H1 (cell line): Measurements from ENCODE around the gene NDST3. TPM values are rescaled to one million over a fixed set of nuclear protein-coding genes. Genes with fewer than 3 reads are reported as not detected.

ENCODE experiments used
- CTCF ChIA-PET: fragments of 300-600 bp; sonication (Branson Sonifier 250); formaldehyde crosslinking; loops from one replicate; lab custom pipeline; 2021; ENCODE audit not compliant: partially characterized antibody; lab: Charles Lee
- POLR2A ChIA-PET: fragments of 300-600 bp; sonication (Branson Sonifier 250); formaldehyde crosslinking; loops from one replicate; lab custom pipeline; 2021; ENCODE audit warnings: inconsistent platforms; ENCODE audit not compliant: partially characterized antibody; lab: Charles Lee
- DNase-seq, 2 experiments: peaks; one replicate each; pipeline versions ENCODE4 v3.0.0 to v3.0.0-alpha.2; 2010 to 2022; ENCODE audit warnings: low spot score in 2 of 2, low read depth in 1 of 2, mixed read lengths in 1 of 2
- FAIRE-seq: peaks from 2 replicates; lab custom pipeline; 2011; peaks lifted over from hg19 to GRCh38; lab: Jason Lieb, UNC
- H2AFZ ChIP-seq: 2 replicates; pipeline ENCODE4 v1.8.1; 2012; ENCODE audit warnings: low read length, inconsistent platforms
- H2AK5ac ChIP-seq: 2 replicates; pipeline ENCODE4 v1.6.1; 2013; ENCODE audit warnings: low read depth, low read length
- H2BK120ac ChIP-seq: replicated peaks from 2 replicates; pipeline ENCODE3; 2013; ENCODE audit warnings: low read depth, low read length, inconsistent platforms
- H2BK12ac ChIP-seq: 2 replicates; pipeline ENCODE4 v1.6.1; 2013; ENCODE audit warnings: low read depth, low read length
- H2BK15ac ChIP-seq: 2 replicates; pipeline ENCODE4 v1.6.1; 2013; ENCODE audit warnings: low read length
- H2BK20ac ChIP-seq: 2 replicates; pipeline ENCODE4 v1.6.1; 2013; ENCODE audit warnings: low read length
- H2BK5ac ChIP-seq: 2 replicates; pipeline ENCODE4 v1.6.1; 2013; ENCODE audit warnings: low read depth, low read length
- H3K14ac ChIP-seq: 2 replicates; pipeline ENCODE4 v1.6.1; 2013; ENCODE audit warnings: inconsistent platforms; ENCODE audit not compliant: insufficient read length
- H3K18ac ChIP-seq: 2 replicates; pipeline ENCODE4 v1.6.1; 2013; ENCODE audit warnings: low read length; ENCODE audit errors: extremely low read depth
- H3K23ac ChIP-seq: 2 replicates; pipeline ENCODE4 v1.6.1; 2013; ENCODE audit warnings: inconsistent platforms; ENCODE audit not compliant: insufficient read length
- H3K23me2 ChIP-seq: 2 replicates; pipeline ENCODE4 v1.6.1; 2013; ENCODE audit warnings: low read depth, low read length
- H3K27ac ChIP-seq: 2 replicates; pipeline ENCODE4 v1.6.1; 2011; ENCODE audit warnings: low read depth, low read length, inconsistent platforms
- H3K27me3 ChIP-seq, 4 experiments: replicated peaks in 1 of 4; 1 replicate in 1 of 4; 2 replicates in 3 of 4; pipeline versions ENCODE4 v1.6.1 to v1.8.1; 2011 to 2013; ENCODE audit warnings: low read length in 3 of 4, mild to moderate bottlenecking in 3 of 4, inconsistent platforms in 2 of 4, mixed read lengths in 2 of 4, moderate library complexity in 1 of 4; ENCODE audit not compliant: control insufficient read depth in 3 of 4, insufficient read depth in 3 of 4; ENCODE audit errors: extremely low read depth in 1 of 4
- H3K36me3 ChIP-seq, 4 experiments: 2 replicates each; pipeline versions ENCODE4 v1.6.1 to v1.8.1; 2011 to 2013; ENCODE audit warnings: mild to moderate bottlenecking in 4 of 4, low read length in 3 of 4, moderate library complexity in 2 of 4, control low read depth in 1 of 4, inconsistent platforms in 1 of 4; ENCODE audit not compliant: insufficient read depth in 4 of 4, control insufficient read depth in 2 of 4
- H3K4ac ChIP-seq: replicated peaks from 2 replicates; pipeline ENCODE3; 2013; ENCODE audit warnings: low read length, low read depth, mixed read lengths, inconsistent platforms; ENCODE audit not compliant: insufficient read length
- H3K4me1 ChIP-seq, 4 experiments: replicated peaks in 1 of 4; 1 replicate in 1 of 4; 2 replicates in 3 of 4; pipeline versions ENCODE4 v1.6.1 to v1.8.1; 2011 to 2013; ENCODE audit warnings: low read length in 3 of 4, inconsistent platforms in 2 of 4, mixed read lengths in 1 of 4; ENCODE audit not compliant: insufficient read depth in 4 of 4, control insufficient read depth in 3 of 4
- H3K4me2 ChIP-seq, 2 experiments: 2 replicates each; pipeline versions ENCODE4 v1.6.1 to v1.8.1; 2011 to 2013; ENCODE audit warnings: low read depth in 2 of 2, low read length in 2 of 2, control low read depth in 1 of 2, inconsistent platforms in 1 of 2, mild to moderate bottlenecking in 1 of 2; ENCODE audit not compliant: insufficient read depth in 1 of 2
- H3K4me3 ChIP-seq, 4 experiments: fragments of 200-600, 300-600 bp in 1 of 4; sonication (generic), shearing (Covaris generic), sonication (Bioruptor Twin) in 1 of 4; 2 replicates each; pipeline versions ENCODE4 v1.5.1 to v1.8.1; 2011 to 2016; ENCODE audit warnings: low read length in 4 of 4, low read depth in 3 of 4, control low read depth in 2 of 4, inconsistent platforms in 2 of 4, mild to moderate bottlenecking in 2 of 4, mixed read lengths in 1 of 4, moderate library complexity in 1 of 4; ENCODE audit not compliant: insufficient read depth in 2 of 4; ENCODE audit errors: extremely low read depth in 1 of 4
- H3K56ac ChIP-seq: replicated peaks from 2 replicates; pipeline ENCODE3; 2013; ENCODE audit warnings: low read depth, mild to moderate bottlenecking, mixed read lengths, low read length, inconsistent platforms; ENCODE audit not compliant: insufficient read length
- H3K79me1 ChIP-seq: 2 replicates; pipeline ENCODE4 v1.6.1; 2013; ENCODE audit warnings: low read depth, low read length, control low read depth
- H3K79me2 ChIP-seq, 2 experiments: 2 replicates each; pipeline versions ENCODE4 v1.6.1 to v1.8.1; 2012 to 2013; ENCODE audit warnings: low read length in 2 of 2, mild to moderate bottlenecking in 2 of 2, inconsistent platforms in 1 of 2; ENCODE audit not compliant: insufficient read depth in 2 of 2, control insufficient read depth in 1 of 2
- H3K9ac ChIP-seq, 4 experiments: replicated peaks in 1 of 4; 1 replicate in 1 of 4; 2 replicates in 3 of 4; pipeline versions ENCODE4 v1.6.1 to v1.8.1; 2011 to 2013; ENCODE audit warnings: low read depth in 3 of 4, low read length in 3 of 4, control low read depth in 2 of 4, mild to moderate bottlenecking in 2 of 4, moderate library complexity in 2 of 4, inconsistent platforms in 1 of 4; ENCODE audit errors: extremely low read depth in 1 of 4
- H3K9me3 ChIP-seq, 2 experiments: 2 replicates each; pipeline versions ENCODE4 v1.6.1 to v1.8.1; 2012 to 2013; ENCODE audit warnings: mild to moderate bottlenecking in 2 of 2, moderate library complexity in 2 of 2, control low read depth in 1 of 2, inconsistent platforms in 1 of 2, low read depth in 1 of 2, low read length in 1 of 2, mixed read lengths in 1 of 2; ENCODE audit not compliant: insufficient read depth in 2 of 2
- H4K20me1 ChIP-seq, 2 experiments: replicated peaks in 1 of 2; 2 replicates each; pipeline versions ENCODE3 to v1.8.1; 2011 to 2013; ENCODE audit warnings: inconsistent platforms in 2 of 2, low read length in 2 of 2, mild to moderate bottlenecking in 1 of 2; ENCODE audit not compliant: insufficient read depth in 2 of 2, control insufficient read depth in 1 of 2
- H4K5ac ChIP-seq: 2 replicates; pipeline ENCODE4 v1.6.1; 2013; ENCODE audit warnings: low read length, low read depth, mixed read lengths, inconsistent platforms; ENCODE audit not compliant: insufficient read length
- H4K8ac ChIP-seq: 2 replicates; pipeline ENCODE4 v1.8.0; 2013; ENCODE audit warnings: mild to moderate bottlenecking, moderate library complexity, low read length, inconsistent platforms; ENCODE audit not compliant: insufficient read depth; ENCODE audit errors: extremely low read depth
- H4K91ac ChIP-seq: replicated peaks from 2 replicates; pipeline ENCODE3; 2013; ENCODE audit warnings: low read length, mixed read lengths, inconsistent platforms; ENCODE audit not compliant: insufficient read length
- ATF3 ChIP-seq: IDR thresholded peaks from 2 replicates; pipeline ENCODE4 v1.6.1; 2011; ENCODE audit warnings: low read depth, mild to moderate bottlenecking, low read length; ENCODE audit not compliant: insufficient read depth
- BCL11A ChIP-seq, 2 experiments: IDR thresholded peaks; one replicate each; pipeline ENCODE4 v1.6.1; 2011; ENCODE audit warnings: low read depth in 2 of 2, low read length in 2 of 2, mild to moderate bottlenecking in 2 of 2
- CBX5 ChIP-seq: fragments of 300-800, 300-1000 bp; sonication (generic); IDR thresholded peaks from 2 replicates; pipeline ENCODE4 v1.7.1; 2016; ENCODE audit warnings: antibody characterized with exemption, low read length, low read depth
- CBX8 ChIP-seq: fragments of 300-800, 300-1000 bp; sonication (generic); IDR thresholded peaks from 2 replicates; pipeline ENCODE4 v1.7.1; 2016; ENCODE audit warnings: low read depth, low read length, borderline replicate concordance
- FOSL1 ChIP-seq: IDR thresholded peaks from 2 replicates; pipeline ENCODE4 v1.6.1; 2011; ENCODE audit warnings: mild to moderate bottlenecking, low read depth, low read length, moderate library complexity; ENCODE audit not compliant: insufficient read depth
- NANOG ChIP-seq: IDR thresholded peaks from 2 replicates; pipeline ENCODE4 v1.6.1; 2011; ENCODE audit warnings: low read length, low read depth, mild to moderate bottlenecking, inconsistent platforms; ENCODE audit not compliant: insufficient read depth, poor library complexity, severe bottlenecking
- PHF8 ChIP-seq: fragments of 200-600 bp; sonication (generic); conservative IDR thresholded peaks from 2 replicates; pipeline ENCODE4 v1.7.1; 2012; ENCODE audit warnings: low read depth, mild to moderate bottlenecking, inconsistent platforms, low read length, moderate library complexity
- RBBP5 ChIP-seq: IDR thresholded peaks from 2 replicates; pipeline ENCODE4 v1.7.1; 2012; ENCODE audit warnings: low read depth, mild to moderate bottlenecking, inconsistent platforms, low read length, moderate library complexity, borderline replicate concordance
- TAF1 ChIP-seq: IDR thresholded peaks from 2 replicates; pipeline ENCODE4 v1.6.1; 2011; ENCODE audit warnings: mild to moderate bottlenecking, low read depth, low read length
- WGBS, 2 experiments: shearing (Covaris generic) in 1 of 2; methylation state at CpG; one replicate each; pipeline versions ENCODE4 v1.1.6 to v1.1.7; 2013 to 2015; ENCODE audit warnings: low lambda C conversion rate in 2 of 2, mixed read lengths in 2 of 2, inconsistent platforms in 1 of 2, low coverage in 1 of 2, missing lambda C conversion rate in 1 of 2; ENCODE audit not compliant: insufficient replicate concordance in 2 of 2, insufficient coverage in 1 of 2, insufficient read length in 1 of 2; ENCODE audit errors: extremely low coverage in 1 of 2, missing lambda C conversion rate in 1 of 2; 5-methylcytosine and 5-hydroxymethylcytosine counted together
- polyA plus RNA-seq, 7 experiments: library from polyadenylated mRNA; depleted of rRNA in 3 of 7; stranded (reverse) in 5 of 7; unstranded in 2 of 7; fragments of >200 nt in 5 of 7; fragments of 200-250 nt in 2 of 7; gene quantifications; 1 replicate in 5 of 7; 2 replicates in 1 of 7; 4 replicates in 1 of 7; pipeline versions ENCODE4 v1.2.1 to v1.2.3, GENCODE V29; 2011 to 2013; ENCODE audit warnings: missing spikeins in 2 of 7, mixed read lengths in 2 of 7
- total RNA-seq: library from RNA; stranded (reverse); fragmentation: NEBNext Ultra II Directional; extraction: Animal tissue kit (Norgen Biotek cat#: 25700); gene quantifications from 2 replicates; pipeline ENCODE4 v1.2.1, GENCODE V29; 2021

The NDST3 gene
- total and polyA plus RNA-seq, 2 of the 8 experiments (the other 6 are each of a cell fraction or from before 2014, with no cell fraction given) = 0.35 to 0.60 TPM

GRCh38 chr4:117986321-117986720 lies 48.0 kb upstream of the NDST3 start:
- 91% methylated on average over 2 of the region's 2 CpGs; no CpG with 5 or more reads in 1 of the 2 experiments for WGBS, 2 experiments
- H3K9ac ChIP-seq = no peak overlapping the region
- H2AFZ ChIP-seq = no peak overlapping the region
- TF ChIP-seq PHF8 (no peak), TAF1 (no peak), FOSL1 (no peak), CBX8 (no peak), NANOG (no peak), RBBP5 (no peak), BCL11A (IDR thresholded peaks at IDR 0.05; ENCODE audit: low read depth in 2 of 2, low read length in 2 of 2) (no peak), CBX5 (no peak), ATF3 (no peak)
- POLR2A ChIA-PET = no interaction called here
- H2BK15ac ChIP-seq = no peak overlapping the region
- no peaks in the 10 kb centered on the region for H3K27me3 ChIP-seq
- H3K4me1 ChIP-seq = no peaks in the 10 kb centered on the region
- H3K79me1 ChIP-seq = no peaks in the 10 kb centered on the region
- H2BK5ac ChIP-seq = no peak overlapping the region
- H2BK20ac ChIP-seq = no peak overlapping the region
- no peaks in the 10 kb centered on the region for H3K23me2 ChIP-seq
- CTCF ChIA-PET = no interaction called here
- H4K91ac ChIP-seq = no peak overlapping the region
- no peak overlapping the region for H2BK12ac ChIP-seq
- FAIRE-seq (no peak), DNase-seq (no peak)
- H3K23ac ChIP-seq = no peak overlapping the region
- no peak overlapping the region for H3K18ac ChIP-seq
- no peak overlapping the region for H3K14ac ChIP-seq
- H3K9me3 ChIP-seq = no peaks in the 10 kb centered on the region
- H4K5ac ChIP-seq = no peak overlapping the region
- no peak overlapping the region for H3K56ac ChIP-seq
- H2AK5ac ChIP-seq = no peak overlapping the region
- no peak overlapping the region for H3K4me2 ChIP-seq
- H3K79me2 ChIP-seq = no peaks in the 10 kb centered on the region
- H4K8ac ChIP-seq = no peak overlapping the region
- no peaks in the 10 kb centered on the region for H4K20me1 ChIP-seq
- H3K4ac ChIP-seq = no peak overlapping the region
- H3K4me3 ChIP-seq = no peak overlapping the region
- H3K36me3 ChIP-seq = no peaks in the 10 kb centered on the region
- no peak overlapping the region for H3K27ac ChIP-seq
- no peak overlapping the region for H2BK120ac ChIP-seq
